GM13976 (cell line): ENCODE results near the gene C2orf69.

Source experiments
- DNase-seq: peaks from one replicate; pipeline ENCODE4 v3.0.0; 2012; ENCODE audit warnings: low spot score
- CTCF ChIP-seq: IDR thresholded peaks from 2 replicates; pipeline ENCODE4 v1.5.1; 2012; ENCODE audit warnings: borderline replicate concordance, mild to moderate bottlenecking; ENCODE audit not compliant: insufficient read depth; ENCODE audit errors: extremely low read depth, missing control alignments, control extremely low read depth
- in situ Hi-C: fragments of 300-500 bp; cut with MboI; formaldehyde crosslinking; loops from one replicate; pipeline ENCODE4 v1.12.0; 2022; ENCODE audit warnings: low sequenced_read_pairs, mixed read lengths, inconsistent platforms; ENCODE audit not compliant: unreplicated experiment

The C2orf69 gene

GRCh38 chr2:199911052-199911876 is at the start of gene C2orf69:
C2orf69 (plus strand) TSS chr2:199911293; CDS start chr2:199911439, 146 bp downstream.
- TF ChIP-seq CTCF = no peak
- DNase-seq = peak; percentile 94
- in situ Hi-C loops = no loop called here

GRCh38 chr2:199862788-199863187 is 48.3 kb upstream of the C2orf69 start:
- in situ Hi-C loops = no loop called here
- DNase-seq = no peak
- no peak for TF ChIP-seq CTCF

GRCh38 chr2:199865905-199866304 is 45.2 kb upstream of the C2orf69 start:
- no peak for DNase-seq
- no peak for TF ChIP-seq CTCF
- in situ Hi-C loops = no loop called here

GRCh38 chr2:199868431-199869226 is 42.5 kb upstream of the C2orf69 start:
- TF ChIP-seq CTCF = no peak
- in situ Hi-C loops = no loop called here
- DNase-seq = no peak

- no peak for TF ChIP-seq CTCF
- in situ Hi-C loops = no loop called here
- DNase-seq = no peak
These were observed 41.9 kb upstream of the C2orf69 start for GRCh38 chr2:199869227-199869541.

GRCh38 chr2:199869653-199870052 is 41.4 kb upstream of the C2orf69 start:
- TF ChIP-seq CTCF = no peak
- in situ Hi-C loops = no loop called here
- no peak for DNase-seq

- TF ChIP-seq CTCF = no peak
These were observed 40.5 kb upstream of the C2orf69 start for GRCh38 chr2:199870581-199870980.

More at GRCh38 chr2:199870581-199870980, 40.5 kb upstream of the C2orf69 start:
- in situ Hi-C loops = no loop called here
- DNase-seq = no peak
